ENCODE data around the gene CCDC172.
"Not testable (repeated sequence)": the region's sequence is repeated elsewhere in the genome, so short reads cannot be mapped to it uniquely, and the experiment has no call there.

Gene CCDC172

DNA sequence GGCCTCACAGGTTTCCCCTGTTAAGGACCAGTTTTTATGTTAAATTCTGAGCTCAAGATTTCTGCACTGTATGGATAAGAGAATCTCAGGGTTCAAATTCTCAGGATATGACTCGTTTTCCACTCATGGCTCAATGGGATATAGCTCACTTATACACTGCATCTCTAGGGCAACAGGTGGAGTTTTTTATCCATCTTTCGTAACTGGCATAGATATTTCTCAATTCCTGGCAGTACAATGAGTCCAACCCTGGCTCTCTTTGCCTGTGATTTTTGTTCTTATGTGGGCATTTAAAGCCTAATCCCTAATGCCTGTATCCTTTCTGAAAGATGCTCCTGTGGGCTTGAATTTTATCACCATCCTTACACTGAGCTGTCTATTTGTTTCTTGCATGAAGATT lies 7.6 kb downstream of the CCDC172 start:
- peak; percentile 1 for DNase-seq (ENCODE audit: low read depth)

DNA sequence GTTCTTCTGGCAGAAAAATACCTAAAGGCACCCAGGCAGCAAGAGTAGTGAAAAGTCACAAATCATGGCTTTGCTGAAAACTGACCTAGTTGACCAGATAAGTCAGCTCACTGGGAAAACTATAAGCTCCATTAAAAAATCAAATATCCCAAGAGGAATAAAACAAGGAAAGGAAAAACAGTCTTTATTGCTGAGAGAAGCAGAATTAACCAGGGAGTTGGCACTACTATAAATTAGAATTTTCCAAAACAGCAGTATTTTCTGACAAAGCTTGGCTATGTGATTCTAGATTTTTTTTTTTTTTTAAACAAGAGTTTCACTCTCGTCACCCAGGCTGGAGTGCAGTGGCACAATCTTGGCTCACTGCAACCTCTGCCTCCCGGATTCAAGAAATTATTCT lies 12.6 kb downstream of the CCDC172 start:
- no peak for DNase-seq (ENCODE audit: low read depth)

GRCh38 chr10:116352125-116352524 lies 27.9 kb downstream of the CCDC172 start:
- DNase-seq (ENCODE audit: low read depth): no peak

DNA sequence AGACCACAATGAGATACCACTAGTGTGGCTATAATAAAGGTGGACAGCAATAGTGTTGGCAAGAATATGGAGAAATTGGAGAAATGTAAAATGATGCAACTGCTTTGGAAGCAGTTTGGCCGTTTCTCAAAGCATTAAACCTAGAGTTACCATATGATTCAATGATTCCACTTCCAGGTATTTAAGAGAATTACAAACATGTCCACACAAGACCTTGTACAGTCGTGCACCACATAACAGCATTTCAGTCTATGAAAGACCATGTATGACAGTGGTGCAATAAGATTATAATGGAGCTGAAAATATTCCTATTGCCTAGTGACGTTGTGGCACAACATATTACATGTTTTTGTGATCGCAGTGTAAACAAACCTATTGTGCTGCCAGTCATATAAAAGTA lies 29.6 kb downstream of the CCDC172 start:
- no peak for DNase-seq (ENCODE audit: low read depth)

GRCh38 chr10:116355341-116355740 lies 31.1 kb downstream of the CCDC172 start:
- DNase-seq (ENCODE audit: low read depth): no peak

DNA sequence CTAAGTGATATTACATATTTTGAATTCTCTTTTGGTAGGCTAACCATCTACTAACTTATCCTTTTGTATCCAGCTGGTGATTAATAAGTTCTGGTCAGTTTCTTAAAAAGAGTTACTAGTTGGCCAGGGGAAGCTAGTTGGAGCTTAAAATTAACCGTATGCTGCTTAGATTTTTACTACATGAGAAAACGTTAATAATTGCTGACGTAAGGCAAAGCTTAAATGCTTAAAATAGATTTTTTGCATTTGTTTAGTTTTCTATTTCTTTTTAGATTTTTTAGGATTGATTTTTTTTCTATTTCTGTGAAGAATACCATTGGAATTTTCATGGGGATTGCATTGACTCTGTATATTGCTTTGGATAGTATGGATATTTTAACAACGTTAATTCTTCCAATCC lies 32.6 kb downstream of the CCDC172 start:
- DNase-seq (ENCODE audit: low read depth): no peak

GRCh38 chr10:116364868-116365267 lies 40.6 kb downstream of the CCDC172 start:
- DNase-seq (ENCODE audit: low read depth): no peak

DNA sequence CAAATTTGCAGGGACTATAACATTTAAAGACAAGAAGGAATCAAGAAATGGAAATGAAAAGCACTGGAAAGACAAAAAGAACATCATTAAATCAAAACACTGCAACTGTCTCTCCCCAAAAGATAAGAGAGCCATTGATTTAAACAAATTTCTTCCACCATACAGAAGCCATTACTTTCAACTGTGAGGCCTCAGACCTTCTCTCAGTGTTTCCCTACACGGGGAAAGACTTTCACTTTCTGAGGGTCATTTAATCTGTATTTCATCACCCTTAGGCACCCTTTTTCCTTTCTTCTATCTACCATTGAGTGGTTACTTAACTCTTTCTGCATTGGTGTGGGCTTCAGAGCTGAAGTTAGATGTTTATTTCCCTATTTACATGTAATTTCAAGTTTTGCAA lies 47.5 kb downstream of the CCDC172 start:
- DNase-seq (ENCODE audit: low read depth): no peak

- no peak for DNase-seq (ENCODE audit: low read depth)
Observed at GRCh38 chr10:116382290-116382689, 58.0 kb downstream of the CCDC172 start.

DNA sequence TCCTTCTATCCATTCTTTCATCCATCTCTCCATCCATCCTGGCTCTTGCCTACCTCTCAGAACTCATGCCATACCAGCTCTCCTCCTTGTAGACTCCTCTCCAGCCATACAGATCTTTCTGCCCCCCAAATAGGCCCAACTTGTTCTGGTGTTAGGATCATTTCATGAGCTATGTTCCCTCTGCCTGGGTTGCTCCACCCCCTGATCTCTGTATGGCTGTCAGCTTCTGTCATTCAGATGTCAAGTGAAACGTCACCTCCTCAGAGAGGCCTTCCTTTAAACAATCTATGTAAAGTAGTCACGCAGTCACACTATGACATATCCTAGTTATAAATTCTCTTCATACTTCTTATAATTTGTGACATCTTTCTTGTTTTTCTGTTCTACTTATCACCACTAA lies 61.1 kb downstream of the CCDC172 start:
- DNase-seq (ENCODE audit: low read depth): no peak

DNA sequence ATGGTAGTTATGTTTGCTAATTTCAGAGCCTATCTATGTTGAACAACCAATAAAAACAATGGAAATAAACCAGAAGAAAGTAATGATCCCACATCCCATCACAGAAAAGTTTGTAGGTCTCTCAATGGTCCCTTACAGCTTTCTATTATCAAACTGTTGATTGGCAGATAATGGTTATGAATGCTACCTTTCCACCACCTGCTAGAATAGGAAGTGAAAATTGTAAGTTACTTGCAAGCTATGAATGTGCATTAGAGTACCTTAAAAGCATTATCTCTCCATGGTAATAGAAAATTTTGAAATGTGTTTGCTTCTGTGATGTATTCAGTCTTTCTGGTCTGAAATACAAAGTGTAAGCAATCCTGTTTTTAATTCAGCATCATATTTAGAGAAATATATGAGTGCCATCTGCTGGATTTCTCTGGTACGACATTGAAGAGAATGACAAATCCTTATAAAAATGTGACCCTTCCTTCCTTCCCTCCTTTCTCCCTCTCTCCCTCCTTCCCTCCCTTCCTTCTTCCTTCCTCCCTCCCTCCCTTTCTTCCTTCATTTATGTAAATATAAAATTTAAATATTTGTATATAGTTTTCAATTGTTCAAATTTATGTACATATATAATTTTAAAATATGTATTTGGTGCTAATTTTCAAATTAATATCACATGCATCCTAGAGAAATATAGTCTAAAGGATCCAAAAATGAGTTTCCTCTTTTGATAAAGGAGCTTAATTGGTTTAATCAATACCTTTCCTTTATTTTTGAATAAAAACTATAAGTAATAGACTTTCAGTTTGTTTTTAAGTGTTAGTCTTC lies 62.0 kb downstream of the CCDC172 start:
- DNase-seq (ENCODE audit: low read depth): peak; percentile 17

DNA sequence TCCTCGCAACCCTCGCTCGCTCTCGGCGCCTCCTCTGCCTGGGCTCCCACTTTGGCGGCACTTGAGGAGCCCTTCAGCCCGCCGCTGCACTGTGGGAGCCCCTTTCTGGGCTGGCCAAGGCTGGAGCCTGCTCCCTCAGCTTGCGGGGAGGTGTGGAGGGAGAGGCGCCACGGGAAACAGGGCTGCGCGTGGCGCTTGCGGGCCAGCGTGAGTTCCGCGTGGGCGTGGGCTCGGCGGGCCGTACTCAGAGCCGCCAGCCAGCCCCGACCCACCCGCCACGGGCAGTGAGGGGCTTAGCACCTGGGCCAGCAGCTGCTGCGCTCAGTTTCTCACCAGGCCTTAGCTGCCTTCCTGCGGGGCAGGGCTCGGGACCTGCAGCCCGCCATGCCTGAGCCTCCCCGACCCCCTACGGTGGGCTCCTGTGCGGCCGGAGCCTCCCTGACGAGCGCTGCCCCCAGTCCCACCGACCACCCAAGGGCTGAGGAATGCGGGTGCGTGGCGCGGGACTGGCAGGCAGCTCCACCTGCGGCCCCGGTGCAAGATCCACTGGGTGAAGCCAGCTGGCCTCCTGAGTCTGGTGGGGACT lies 69.1 kb downstream of the CCDC172 start:
- DNase-seq (ENCODE audit: low read depth): not testable (repeated sequence)

- DNase-seq (ENCODE audit: low read depth): no peak
Observed at GRCh38 chr10:116395223-116395985, 71.2 kb downstream of the CCDC172 start.

GRCh38 chr10:116398224-116398623 lies 74.0 kb downstream of the CCDC172 start:
- DNase-seq (ENCODE audit: low read depth): no peak

DNA sequence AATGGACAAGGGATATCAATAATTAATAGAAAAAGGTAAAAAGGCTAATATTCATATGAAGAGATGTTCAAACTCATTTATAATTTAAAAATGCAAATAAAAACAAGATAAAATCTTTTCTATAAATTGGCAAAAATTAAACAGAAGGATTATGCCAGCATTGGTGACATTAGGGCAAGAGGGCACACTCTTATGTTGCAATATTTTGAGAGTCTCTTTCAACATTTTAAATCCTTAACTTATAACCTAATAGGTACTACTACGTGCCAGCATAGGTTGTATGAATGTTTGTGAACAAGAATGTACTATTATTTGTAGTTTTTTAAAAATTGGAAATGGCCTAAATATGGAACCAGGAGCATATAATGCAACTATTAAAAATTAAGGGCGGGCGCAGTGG lies 78.6 kb downstream of the CCDC172 start:
- no peak for DNase-seq (ENCODE audit: low read depth)

GRCh38 chr10:116403740-116404250 lies 79.5 kb downstream of the CCDC172 start:
- DNase-seq (ENCODE audit: low read depth): no peak

DNA sequence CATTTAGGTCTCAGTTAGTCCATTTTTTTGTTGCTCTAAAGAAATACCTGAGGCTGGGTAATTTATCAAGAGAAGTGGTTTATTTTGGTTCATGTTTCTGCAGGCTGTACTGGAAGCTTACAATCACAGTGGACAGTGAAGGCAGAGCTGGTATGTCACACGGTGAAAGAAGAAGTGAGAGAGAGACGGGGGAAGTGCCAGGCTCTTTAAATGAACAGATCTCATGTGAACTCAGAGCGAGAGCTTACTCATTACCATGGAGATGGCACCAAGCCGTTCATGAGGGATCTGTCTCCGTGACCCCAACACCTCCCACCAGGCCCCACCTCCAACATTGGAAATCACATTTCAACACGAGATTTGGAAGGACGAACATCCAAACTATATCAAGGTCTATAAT lies 84.5 kb downstream of the CCDC172 start:
- no peak for DNase-seq (ENCODE audit: low read depth)

DNA sequence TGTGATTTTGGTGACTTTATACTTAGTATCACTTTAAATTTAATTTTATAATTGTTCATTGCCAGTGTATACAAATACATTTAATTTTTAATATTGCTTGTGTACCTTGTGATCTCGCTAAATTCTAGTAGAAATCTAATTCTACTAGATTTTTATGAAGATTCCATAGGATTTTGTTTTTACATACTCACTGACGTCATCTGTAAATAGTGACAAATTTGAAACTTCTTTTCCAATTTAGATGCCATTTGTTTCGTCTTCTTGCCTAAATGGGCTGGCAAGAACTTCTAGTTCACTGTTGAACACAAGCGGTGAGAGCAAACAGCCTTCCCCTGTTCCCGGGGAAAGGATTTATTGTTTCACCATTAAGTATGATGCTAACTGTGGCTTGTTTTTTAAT lies 86.1 kb downstream of the CCDC172 start:
- no peak for DNase-seq (ENCODE audit: low read depth)

DNA sequence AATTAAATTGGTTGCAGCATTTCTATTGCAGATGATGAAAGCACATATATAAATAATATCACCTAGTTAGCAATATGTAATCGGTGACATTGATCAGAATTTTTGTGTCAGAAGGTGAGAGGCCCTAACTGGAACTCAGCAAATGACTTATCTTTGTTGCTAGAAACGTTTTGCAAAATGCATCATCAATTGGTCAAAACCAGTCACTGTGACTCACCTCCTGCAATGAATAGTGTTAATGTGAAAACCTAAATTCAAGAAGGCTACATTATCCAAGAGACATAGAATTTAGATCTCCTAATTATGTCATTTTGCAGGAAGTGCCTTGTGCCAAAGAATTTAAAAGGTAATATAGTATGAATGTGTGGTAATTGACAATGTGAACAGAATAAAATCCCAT lies 93.6 kb downstream of the CCDC172 start:
- no peak for DNase-seq (ENCODE audit: low read depth)

- DNase-seq (ENCODE audit: low read depth): no peak
Observed at GRCh38 chr10:116418389-116418788, 94.1 kb downstream of the CCDC172 start.

DNA sequence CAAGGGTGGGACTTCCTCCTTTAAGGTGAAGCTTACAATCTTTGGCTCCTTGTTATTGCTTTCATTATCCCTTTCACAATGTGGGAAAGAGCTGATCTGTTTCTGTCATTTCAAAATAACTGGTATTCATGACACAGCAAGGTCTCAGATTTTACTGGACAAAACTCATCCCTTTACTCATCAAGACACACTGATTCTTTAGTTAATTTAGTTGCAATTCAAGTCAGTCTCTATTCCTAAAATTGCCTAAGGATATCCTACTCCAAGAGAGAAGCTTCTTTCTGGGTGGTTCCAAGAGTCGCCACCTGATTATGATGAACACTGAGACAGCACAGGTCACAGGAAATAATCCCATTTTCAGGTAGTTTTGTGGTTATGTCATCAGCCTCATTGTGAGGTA lies 97.6 kb downstream of the CCDC172 start:
- DNase-seq (ENCODE audit: low read depth): no peak

DNA sequence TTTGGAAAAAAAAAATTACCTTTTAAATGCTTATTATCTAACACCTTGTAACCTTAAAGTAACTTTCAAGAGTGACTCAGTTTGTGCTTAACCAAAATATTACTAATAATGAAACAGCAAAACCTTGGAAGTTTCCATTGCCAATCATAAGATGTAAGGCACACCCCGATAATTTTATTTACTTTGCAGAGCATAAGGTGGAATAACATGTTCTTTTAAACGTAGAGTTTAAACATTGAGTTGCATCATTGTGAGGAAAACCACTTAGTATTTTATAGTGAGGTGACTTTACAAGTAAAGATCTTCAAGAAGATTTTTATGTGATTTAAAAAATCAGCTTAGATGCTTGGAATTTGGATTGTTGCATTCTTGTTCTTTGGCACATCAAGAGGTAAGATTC lies 103.4 kb downstream of the CCDC172 start, which contains the start of gene PNLIPRP3:
TSS of gene PNLIPRP3 (plus strand) at position 177 of the 400 bp plus-strand sequence. CDS start at position 343, 166 bp downstream.
- no peak for DNase-seq (ENCODE audit: low read depth)
